HG03175 (cell line): ENCODE measurements around the gene PRTN3.
"Not testable (repeated sequence)": the region's sequence is repeated elsewhere in the genome, so short reads cannot be mapped to it uniquely, and the experiment has no call there.

Source experiments
- ATAC-seq: cut with Tn5 transposase; IDR thresholded peaks from one replicate; pipeline ENCODE4 v1.9.1; 2021; ENCODE audit warnings: mild to moderate bottlenecking, moderate library complexity; ENCODE audit not compliant: unreplicated experiment

Gene PRTN3

GRCh38 chr19:878751-879561 is 38.2 kb downstream of the PRTN3 start:
- ATAC-seq: not testable (repeated sequence)

- no peak for ATAC-seq
Observed at GRCh38 chr19:879711-880438, 39.1 kb downstream of the PRTN3 start.

DNA sequence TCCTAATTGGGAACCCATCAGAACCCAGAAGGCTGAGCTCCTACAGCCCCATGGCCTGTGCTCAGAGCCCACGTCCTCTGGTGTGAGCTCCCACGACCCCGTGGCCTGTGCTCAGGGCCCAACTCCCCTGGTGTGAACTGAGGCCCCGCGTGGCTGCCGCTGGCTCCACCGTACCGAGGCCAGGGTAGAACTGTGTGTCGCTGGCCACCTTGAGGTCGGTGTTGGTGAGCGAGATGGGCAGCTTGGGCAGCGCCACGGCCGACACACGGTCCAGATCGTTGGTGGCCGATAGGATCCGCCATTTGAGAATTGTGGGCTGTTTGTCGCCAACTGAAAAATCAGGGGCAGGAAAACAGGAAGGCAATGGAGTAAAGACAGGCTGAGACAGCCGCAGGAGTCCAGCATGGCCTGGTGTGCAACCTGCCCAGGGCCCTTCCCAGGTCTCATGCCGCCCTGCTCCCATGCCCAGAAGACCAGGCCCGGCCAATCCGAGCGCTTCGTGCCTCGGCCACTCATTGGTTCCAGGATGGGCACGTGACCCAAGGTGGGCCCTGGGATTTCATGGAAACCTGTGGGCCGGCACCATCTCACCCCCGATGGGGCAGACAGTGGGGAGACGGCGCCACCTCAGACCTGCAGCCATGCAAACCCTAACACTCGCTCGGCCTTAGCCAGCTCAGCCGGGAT is 40.7 kb downstream of the PRTN3 start:
- no peak for ATAC-seq

- no peak for ATAC-seq
Observed at GRCh38 chr19:882871-883497, 42.2 kb downstream of the PRTN3 start.

- ATAC-seq: no peak
Observed at GRCh38 chr19:883661-884211, 42.9 kb downstream of the PRTN3 start.

GRCh38 chr19:884420-885211 is 43.8 kb downstream of the PRTN3 start:
- ATAC-seq: no peak

DNA sequence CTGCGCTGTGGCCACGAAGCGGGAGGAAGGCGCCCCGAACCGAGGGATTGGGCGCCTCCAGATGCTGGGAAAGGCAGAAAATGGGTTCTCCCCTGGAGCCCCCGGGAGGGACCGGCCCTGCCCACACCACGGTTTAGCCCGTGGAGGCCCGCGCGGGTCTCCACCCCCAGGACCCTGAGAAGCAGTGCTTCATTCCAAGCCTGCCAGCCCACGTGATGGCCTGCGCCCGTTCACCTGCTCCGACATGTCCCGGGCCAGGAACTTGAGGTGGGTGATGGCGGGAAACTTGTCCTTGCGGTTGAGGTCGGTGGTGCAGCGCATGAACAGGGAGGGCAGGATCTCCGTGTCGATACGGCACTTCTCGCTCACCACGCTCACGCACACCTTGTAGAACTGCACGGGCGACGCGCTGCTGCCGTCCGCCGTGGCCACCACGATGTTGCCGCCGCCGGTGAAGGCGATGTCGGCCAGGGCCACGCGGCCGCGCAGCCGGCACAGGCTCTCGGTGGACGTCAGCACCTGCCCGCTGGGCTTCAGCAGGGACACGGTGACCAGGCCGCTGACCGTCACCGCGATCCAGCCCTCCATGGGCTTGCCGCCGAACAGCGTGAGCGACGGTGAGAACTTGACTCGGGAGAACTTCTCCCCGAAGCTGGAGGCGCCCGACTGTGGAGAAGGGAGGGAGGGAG is 44.9 kb downstream of the PRTN3 start:
- ATAC-seq: no peak

DNA sequence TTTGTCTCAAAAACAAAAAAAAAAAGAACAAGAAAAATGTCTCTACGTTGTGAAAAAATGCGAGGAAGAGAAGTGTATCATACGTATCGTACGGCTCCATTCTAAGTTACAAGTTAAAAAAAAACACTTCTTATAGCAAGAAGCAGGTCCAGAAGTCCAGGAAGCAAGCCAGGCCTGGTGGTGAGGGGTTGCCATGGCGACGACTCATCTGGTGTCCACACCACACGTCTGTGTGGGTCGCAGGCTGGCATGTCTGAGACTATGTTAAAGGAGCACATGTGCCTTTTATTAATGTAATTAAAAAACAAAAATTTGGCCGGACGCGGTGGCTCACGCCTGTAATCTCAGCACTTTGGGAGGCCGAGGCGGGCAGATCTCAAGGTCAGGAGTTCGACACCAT is 46.3 kb downstream of the PRTN3 start:
- ATAC-seq: no peak

GRCh38 chr19:887599-887998 is 46.8 kb downstream of the PRTN3 start:
- no peak for ATAC-seq

GRCh38 chr19:888581-889385 is 48.0 kb downstream of the PRTN3 start:
- ATAC-seq: no peak

- no peak for ATAC-seq
Observed at GRCh38 chr19:889662-890295, 49.0 kb downstream of the PRTN3 start.

GRCh38 chr19:890831-891230 is 50.0 kb downstream of the PRTN3 start:
- no peak for ATAC-seq

DNA sequence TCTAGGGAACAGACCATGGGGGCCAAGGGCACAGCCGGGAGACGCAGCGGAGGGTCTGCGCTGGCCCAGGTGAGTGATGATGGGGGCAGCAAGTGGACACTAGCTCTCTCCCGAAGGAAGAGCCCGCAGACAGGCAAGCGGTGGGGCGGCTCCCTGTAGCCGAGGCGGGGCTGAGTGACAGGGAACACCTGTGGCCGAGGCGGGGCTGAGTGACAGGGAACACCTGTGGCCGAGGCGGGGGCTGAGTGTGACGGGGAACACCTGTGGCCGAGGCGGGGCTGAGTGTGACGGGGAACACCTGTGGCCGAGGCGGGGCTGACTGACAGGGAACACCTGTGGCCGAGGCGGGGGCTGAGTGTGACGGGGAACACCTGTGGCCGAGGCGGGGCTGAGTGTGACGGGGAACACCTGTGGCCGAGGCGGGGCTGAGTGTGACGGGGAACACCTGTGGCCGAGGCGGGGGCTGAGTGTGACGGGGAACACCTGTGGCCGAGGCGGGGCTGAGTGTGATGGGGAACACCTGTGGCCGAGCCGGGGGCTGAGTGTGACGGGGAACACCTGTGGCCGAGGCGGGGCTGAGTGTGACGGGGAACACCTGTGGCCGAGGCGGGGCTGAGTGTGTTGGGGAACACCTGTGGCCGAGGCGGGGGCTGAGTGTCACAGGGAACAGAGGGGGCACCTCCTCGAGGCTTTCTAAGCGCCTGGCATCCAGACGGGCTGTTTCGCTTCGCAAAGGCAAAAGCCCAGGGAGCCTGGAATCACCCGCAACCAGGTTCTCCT is 50.8 kb downstream of the PRTN3 start:
- ATAC-seq: not testable (repeated sequence)

DNA sequence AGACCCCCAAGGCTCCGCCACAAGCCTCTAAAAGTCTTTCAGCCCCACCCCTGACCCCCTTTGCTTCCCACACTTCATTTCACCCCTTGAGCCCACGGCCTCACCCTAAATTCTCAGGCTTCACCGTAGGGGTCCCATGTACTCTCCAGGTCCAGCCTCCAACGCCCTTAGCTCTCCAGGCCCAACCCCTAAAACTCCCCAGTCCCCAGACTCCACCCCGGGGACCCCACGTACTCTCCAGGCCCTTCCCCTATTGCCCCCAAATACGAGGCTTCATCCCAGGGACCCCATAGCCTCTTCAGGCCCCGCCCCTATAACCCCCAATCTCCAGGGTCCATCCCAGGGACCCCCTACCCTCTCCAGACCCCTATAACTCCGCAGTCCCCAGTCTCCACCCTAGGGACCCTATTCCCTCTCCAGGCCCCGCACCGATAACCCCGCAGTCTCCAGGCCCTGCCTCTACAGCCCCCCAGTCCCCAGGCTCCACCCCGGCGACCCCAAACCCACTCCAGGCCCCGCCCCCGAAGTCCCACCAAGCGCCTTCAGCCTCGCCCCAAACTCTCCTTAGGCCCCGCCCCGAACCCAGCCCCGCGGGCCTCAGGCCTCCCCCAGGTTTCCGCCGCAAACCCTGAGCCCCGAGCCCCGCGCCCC is 51.6 kb downstream of the PRTN3 start:
- ATAC-seq: no peak

DNA sequence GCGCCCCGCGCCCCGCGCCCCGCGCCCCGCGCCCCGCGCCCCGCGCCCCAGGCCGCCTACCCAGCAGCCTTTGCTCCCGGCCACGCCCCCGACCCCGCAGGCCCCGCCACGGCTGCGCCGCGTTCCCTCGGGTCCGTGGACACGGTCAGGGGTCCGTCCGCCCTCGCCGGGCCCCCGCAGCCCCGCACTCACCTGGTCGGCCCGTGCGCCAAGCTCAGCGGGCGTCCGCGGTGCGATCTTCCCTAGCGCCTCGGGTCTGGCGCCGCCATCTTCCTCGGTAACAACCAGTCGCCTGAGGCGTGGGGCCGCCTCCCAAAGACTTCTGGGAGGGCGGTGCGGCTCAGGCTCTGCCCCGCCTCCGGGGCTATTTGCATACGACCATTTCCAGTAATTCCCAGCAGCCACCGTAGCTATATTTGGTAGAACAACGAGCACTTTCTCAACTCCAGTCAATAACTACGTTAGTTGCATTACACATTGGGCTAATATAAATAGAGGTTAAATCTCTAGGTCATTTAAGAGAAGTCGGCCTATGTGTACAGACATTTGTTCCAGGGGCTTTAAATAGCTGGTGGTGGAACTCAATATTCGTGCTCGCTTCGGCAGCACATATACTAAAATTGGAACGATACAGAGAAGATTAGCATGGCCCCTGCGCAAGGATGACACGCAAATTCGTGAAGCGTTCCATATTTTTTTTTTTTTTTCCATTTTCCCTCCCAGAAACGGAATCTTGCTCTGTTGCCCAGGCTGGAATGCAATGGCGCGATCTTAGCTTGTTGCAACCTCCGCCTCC is 52.3 kb downstream of the PRTN3 start, which contains the start of the genes MED16 and RNU6-9:
MED16 (minus strand) TSS at position 294 of the 796 bp plus-strand sequence. CDS start 2,056 bp downstream, outside the sequence.
RNU6-9 (plus strand) TSS at position 591 of the 796 bp plus-strand sequence.
- ATAC-seq: peak; percentile 79

DNA sequence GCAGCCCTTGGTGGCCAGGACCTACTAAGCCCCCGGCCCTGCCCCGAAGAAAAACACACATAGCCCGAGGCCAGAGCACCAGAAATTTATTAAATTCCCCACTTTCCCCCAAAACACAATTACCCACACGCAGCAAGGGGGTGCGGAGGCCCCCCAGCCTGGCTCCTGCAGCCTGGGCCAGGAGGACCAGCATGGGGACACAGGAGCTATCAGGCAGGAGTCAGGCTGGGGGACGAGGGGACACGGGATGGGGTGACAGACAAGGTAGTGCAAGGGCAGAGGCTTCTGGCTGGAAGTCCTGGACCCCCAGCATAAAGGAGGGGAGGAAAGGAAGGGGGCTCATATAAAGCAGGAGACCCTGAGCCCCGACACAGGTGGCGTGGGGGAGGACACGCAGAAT is 55.6 kb downstream of the PRTN3 start:
- ATAC-seq: no peak
